Muscle of back (tissue), 11 donors: ENCODE data around the gene PCK2. TPM values are rescaled to one million over a fixed set of nuclear protein-coding genes. Genes with fewer than 3 reads are reported as not detected.
"Not testable (repeated sequence)": the region's sequence is repeated elsewhere in the genome, so short reads cannot be mapped to it uniquely, and the experiment has no call there.

Experiments
- DNase-seq, 3 donors: peaks; one replicate each; pipeline versions ENCODE4 v3.0.0 to v3.0.0-alpha.2; 2013
- polyA plus RNA-seq, 10 donors: library from polyadenylated mRNA; unstranded; fragments of 120-200 nt; gene quantifications; one replicate each; pipeline ENCODE4 v1.2.1, GENCODE V29; 2013; ENCODE audit not compliant: insufficient read length in 10 of 10

Gene PCK2
- polyA plus RNA-seq, 10 donors = 2.8 to 6.0 (median 3.5) TPM

DNA sequence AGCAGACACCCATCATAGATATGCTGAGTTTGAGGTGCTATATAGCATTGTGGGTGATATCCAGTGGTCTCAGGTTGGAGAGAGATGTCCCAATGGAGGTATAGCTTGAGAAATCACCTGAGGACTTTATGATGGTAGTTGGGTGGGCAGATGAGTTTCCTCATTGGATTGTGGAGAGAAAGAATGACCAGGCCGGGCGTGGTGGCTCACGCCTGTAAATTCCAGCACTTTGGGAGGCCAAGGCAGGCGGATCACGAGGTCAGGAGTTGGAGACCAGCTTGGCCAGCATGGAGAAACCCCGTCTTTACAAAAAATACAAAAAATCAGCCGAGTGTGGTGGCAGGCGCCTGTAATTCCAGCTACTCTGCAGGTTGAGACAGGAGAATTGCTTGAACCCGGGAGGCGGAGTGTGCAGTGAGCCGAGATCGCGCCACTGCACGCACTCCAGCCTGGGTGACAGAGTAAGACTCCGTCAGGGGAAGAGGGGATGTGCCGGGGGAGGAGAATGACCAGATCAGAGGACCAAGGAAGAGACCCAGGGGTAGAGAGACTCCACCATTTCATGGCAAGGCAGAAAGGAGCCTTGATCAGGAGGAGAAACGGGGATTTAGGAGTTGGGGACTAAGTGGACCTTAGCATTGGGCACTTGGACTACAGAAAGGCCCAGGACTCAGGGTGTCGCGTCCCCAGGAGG is 757 bp upstream of the PCK2 start:
- no peak for DNase-seq

DNA sequence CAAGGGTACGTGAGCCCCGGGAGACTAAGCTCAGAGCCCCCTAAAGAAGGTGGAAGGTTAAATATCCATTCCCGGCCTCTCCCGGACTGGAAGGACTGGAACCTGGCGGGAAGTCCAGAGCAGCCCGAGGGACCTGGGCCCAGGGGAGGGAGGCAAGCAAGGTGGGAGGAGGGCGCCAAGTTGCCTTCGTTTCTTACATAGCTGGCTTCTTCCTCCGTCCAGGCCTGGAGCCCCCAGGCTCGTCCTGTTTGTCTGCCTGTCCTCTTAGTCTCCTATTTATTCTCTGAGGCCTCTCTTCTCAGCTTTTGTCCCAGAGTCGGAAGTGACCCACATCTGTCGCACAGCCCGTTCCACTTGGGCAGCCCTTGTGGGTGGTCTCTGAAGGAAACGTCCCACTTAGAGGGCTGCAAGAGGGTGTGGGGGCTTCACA is 745 bp downstream of the PCK2 start:
- DNase-seq = peak in 1 of 3 donors; percentile 42

DNA sequence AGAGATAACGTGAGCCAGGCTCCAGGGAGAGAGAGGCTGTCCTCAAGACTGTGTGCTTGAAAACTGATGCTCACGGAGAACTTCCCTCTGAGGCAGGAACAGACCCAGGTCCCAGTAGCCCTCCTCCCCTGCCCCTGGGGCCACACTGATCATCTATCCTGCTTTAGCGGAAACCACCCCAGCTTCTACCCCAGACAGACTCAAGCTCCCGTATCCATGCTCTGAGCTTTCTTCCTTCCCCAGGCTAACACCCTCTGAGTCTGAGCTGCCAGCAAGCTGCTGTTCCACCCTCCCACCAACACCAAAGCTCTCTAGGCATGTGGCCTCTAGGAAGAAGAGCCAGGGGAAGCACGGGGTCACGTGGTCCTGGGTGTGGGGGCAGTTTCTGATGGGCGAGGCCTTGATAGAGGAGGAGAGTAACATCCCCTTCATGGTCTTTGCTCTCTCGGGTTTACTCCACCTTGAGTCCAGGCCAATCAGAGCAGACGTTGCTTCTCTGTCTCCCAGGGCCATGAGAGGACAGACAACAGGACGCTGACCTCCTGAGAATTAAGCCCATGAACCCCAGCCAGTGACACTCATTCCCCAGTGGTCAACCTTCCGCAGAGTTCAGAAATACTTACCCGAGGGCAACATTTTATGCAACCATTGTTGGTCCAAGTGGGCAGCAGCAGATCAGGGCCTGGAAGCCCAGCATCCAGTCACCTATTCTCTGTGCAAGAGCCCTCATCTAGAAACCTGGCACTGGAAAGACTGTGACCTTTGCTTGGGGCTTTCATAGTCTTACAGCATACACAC is 1.4 kb downstream of the PCK2 start:
- peak in 1 of 3 donors; percentile 33 for DNase-seq

DNA sequence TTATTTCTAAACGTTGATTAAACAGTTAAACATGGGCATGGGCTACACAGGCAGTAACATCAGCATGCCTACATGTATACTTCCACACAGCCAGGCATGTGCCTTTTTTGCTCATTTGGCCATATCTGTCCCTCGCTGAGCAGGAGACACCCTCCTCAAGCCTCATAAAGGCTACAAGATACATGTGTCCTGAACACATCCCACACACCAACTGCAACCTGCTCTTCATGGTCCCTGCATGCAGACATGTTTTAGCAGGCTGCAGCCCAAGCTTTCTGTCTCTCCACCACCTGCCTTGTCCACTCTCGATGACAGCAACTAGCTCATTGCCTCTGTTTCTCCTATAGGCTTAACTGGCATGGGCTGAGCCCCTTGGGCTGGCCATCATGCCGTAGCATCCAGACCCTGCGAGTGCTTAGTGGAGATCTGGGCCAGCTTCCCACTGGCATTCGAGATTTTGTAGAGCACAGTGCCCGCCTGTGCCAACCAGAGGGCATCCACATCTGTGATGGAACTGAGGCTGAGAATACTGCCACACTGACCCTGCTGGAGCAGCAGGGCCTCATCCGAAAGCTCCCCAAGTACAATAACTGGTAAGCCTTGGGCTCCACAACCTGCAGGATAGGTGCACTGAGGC is 2.6 kb downstream of the PCK2 start:
- DNase-seq = no peak

DNA sequence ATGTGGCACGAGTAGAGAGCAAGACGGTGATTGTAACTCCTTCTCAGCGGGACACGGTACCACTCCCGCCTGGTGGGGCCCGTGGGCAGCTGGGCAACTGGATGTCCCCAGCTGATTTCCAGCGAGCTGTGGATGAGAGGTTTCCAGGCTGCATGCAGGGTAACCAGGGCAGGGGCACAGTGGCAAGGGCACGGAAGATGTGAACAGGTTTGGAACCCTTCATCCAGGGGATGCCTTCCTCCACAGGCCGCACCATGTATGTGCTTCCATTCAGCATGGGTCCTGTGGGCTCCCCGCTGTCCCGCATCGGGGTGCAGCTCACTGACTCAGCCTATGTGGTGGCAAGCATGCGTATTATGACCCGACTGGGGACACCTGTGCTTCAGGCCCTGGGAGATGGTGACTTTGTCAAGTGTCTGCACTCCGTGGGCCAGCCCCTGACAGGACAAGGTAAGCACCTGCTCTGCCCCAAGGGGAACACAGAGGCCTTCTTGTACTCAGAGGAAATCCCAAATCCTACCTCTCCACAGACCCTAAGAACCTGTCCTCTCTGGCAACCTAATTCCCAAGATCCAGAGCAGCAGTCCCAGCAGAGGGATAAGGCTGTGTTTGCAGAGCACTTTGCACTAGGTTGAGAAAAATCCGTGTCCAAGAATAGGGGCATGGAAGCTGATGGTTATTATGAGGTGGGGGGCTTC is 4.3 kb downstream of the PCK2 start:
- no peak for DNase-seq

DNA sequence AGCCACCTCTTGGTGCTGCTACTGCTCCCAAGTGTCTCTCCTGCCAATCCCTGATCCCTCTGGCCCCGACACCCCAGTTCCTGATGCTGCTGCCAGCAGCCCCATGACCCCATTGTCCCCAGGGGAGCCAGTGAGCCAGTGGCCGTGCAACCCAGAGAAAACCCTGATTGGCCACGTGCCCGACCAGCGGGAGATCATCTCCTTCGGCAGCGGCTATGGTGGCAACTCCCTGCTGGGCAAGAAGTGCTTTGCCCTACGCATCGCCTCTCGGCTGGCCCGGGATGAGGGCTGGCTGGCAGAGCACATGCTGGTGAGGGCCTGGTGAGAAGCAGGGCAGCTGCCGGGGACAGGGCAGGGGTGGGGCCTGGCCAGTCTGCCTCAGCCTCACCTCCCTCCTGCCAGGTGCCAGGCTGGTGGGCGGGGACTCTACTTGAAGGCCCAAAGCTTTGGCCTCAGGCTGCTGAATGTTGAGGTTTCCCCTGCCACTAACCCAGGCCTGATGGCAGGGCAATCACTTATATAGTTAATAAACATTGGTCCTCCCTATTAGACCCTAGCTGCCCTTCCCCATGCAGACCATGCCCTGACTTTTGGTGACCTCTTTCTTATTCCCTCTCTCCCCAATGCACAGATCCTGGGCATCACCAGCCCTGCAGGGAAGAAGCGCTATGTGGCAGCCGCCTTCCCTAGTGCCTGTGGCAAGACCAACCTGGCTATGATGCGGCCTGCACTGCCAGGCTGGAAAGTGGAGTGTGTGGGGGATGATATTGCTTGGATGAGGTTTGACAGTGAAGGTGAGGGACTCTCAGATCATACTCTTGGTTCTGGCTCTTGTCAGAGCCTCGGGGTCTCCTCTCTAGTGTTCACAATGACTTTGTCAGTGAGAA is 5.1 kb downstream of the PCK2 start:
- no peak for DNase-seq

DNA sequence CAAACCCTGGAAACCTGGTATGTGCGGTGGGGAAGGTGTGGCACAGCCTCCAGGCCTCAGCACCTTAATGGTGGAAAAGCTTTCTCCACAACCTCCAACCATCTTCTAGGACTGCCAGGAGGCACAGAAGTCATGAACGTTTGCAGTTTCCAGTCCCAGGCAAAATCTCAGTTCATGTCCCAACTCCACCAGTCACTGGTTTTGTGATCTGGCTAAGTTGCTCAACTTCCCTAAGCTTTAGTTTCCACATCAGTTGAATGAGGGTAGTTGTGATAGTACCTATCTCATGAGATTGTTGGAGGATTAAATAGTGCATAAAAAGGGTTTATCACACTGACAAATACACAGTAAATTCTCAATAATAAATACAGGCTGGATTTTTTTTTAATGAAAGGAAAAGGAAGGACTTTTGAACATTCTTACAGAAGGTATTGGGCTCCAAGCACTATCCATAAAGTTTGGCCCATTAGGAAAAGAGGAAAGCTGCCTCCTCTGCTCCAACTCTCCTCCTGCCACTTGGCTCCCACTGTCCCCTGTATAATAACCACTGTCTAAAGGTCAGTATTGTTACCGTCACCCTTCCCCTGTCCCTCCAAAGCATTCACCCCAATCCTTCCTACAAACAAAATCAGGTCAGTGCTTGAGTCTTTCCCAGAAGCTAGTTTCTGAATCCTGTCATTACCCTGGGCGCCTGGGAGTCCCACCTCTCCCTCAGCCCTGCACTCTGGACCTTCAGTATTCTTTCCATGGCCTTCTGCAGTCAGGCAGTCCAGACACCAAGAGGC is 6.3 kb downstream of the PCK2 start:
- no peak for DNase-seq

DNA sequence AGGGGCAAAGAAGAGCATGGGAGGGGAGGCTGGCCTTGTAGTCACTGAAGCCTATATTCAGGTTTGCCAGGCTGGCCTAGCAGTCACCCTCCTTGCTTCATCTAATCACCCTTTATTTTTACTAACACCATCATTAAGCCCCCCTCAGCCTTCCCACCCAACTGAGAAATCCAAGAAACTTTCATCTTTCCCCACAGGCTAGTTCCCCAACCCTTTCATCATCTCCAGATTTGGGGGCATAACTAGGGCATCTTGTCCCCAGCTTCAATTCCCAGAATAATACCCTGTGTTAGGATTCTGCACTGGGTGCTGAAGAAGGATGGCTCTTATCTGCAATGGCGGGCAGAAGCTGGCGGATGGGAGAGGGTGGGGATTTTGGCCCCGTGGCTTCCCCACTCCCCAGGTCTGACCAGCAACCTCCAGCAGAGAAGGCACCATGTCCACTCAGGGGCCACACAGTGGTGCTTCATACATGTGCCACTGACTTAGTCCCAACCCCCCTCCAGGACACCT is 6.9 kb downstream of the PCK2 start:
- no peak for DNase-seq

DNA sequence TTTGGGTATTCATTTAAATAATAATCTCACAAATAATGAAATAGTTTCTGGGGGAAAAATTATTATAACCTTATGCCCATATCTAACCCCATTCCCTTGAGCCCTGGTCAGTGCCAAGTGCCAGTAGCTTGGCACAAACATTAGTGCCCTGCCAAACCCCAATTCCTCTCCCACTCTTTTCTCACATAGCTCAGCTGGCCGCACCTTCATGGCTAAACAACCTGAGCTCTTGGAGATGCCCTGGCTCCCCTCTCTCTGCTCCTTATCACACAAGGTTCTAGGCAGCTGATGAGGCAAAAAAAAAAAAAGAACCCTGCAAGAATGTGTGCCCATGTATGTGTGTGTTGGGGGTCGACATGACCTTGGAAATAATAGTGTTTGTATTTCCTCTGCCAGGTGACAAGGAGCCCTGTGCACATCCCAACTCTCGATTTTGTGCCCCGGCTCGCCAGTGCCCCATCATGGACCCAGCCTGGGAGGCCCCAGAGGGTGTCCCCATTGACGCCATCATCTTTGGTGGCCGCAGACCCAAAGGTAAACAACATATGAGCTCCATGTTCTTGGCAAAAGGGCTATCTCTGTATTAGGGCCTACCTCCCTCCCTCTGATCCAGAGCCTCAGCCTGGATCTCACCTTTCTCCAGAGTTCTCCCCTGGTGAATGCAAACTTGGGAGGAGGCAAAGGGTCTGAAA is 8.4 kb downstream of the PCK2 start:
- DNase-seq = no peak

DNA sequence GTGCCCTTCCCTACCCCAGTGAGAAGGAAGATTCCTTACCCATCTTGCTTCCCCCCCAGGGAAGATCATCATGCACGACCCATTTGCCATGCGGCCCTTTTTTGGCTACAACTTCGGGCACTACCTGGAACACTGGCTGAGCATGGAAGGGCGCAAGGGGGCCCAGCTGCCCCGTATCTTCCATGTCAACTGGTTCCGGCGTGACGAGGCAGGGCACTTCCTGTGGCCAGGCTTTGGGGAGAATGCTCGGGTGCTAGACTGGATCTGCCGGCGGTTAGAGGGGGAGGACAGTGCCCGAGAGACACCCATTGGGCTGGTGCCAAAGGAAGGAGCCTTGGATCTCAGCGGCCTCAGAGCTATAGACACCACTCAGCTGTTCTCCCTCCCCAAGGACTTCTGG is 9.3 kb downstream of the PCK2 start:
- no peak for DNase-seq

DNA sequence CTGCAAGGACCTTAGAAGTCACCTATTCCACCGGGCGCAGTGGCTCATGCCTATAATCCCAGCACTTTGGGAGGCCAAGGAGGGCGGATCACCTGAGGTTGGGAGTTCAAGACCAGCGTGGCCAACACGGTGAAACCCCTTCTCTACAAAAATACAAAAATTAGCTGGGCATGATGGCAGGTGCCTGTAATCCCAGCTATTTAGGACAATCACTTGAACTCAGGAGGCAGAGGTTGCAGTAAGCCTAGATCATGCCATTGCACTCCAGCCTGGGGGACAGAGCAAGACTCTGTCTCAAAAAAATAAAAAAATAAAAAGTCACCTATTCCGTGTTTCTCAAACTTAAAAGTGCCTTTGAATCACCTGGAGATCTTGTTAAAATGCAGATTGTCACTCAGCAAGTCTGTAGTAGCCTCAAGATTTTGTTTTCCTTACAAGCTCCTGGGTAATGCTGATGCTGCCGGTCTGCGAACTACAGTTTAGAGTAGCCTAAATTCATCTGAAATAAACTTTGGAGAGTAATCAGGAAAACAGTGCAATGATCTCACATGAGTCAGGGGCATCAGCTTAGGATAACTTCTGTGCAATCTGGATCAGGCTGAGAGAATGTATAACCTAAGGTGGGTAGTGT is 11.6 kb downstream of the PCK2 start:
- DNase-seq = not testable (repeated sequence)

DNA sequence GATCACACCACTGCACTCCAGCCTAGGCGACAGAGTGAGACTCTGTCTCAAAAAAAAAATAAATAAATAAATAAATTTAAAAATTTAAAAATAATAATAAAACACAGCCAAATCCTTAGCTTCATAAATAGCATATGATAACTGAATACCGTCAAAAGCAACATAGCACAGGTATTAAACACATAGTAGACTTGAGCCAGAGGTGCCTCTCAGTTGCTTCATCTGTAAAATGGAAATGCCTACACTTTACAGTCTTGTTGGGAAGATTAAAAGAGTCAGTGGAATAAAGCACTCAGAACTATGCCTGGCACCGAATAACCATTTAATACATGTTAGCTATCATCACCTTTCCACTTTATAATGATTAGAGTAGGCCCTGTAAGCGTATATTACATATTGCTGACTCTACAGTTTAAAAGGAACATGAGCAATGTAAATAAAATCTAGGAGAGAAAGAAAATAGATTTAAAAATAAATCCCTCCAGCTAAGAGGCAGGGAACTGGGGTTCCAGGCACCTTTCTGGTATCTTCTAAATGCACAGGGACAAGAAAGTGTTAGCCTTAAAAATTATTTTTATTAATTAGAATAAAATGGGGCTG is 12.7 kb downstream of the PCK2 start:
- DNase-seq = no peak

DNA sequence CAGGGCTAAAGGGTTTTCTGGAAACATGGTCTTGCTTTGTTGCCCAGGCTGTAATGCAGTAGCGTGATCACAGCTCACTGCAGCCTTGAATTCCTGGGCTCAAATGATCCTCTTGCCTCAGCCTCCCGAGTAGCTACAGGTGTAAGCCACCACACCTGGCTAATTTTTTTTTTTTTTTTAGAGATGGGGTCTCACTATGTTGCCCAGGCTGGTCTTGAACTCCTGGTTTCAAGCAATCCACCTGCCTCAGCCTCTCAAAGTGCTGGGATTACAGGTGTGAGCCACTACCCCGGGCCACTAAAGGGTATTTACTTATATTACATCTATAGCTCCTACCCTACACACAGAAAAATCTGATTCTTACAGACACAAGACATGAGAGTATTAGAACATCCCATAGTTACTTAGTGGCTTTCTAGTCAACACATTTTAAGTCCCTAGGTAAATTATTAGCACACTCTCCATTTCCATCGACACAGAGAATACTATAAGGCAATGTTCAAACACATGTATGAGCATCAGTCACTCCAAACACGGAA is 14.3 kb downstream of the PCK2 start:
- DNase-seq = no peak

DNA sequence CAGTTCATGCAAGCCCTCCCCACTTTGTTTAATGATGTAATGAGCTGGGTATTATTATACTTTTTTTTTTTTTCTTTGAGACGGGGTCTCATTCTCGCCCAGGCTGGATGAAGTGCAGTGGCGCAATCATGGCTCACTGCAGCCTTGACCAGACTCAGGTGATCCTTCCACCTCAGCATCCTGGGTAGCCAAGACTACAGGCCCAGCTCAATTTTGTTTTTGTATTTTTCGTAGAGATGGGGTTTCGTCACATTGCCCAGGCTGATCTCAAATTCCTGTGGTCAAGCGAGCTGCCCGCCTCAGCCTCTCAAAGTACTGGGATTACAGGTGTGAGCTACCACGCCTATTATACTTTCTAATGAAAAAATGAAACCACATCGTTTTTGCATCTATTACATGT is 15.9 kb downstream of the PCK2 start:
- DNase-seq = no peak

DNA sequence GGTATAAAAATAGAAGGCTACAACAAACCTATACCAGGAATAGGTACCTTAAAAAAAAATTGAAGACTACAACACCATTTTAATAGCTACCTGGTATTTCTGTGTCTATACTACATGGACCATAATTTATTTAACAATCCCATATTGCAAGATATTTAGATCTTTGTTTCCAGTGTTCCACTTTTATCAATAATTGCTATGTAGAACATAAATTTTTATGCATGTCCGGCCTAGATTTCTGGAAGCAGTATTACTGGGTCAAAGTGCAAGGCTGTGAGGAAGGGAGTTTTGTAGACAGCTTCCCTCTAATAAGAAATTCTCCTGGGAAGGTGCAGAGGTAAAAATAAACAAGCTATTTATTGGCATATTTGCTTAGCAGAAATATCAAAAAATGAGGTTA is 16.4 kb downstream of the PCK2 start:
- no peak for DNase-seq

DNA sequence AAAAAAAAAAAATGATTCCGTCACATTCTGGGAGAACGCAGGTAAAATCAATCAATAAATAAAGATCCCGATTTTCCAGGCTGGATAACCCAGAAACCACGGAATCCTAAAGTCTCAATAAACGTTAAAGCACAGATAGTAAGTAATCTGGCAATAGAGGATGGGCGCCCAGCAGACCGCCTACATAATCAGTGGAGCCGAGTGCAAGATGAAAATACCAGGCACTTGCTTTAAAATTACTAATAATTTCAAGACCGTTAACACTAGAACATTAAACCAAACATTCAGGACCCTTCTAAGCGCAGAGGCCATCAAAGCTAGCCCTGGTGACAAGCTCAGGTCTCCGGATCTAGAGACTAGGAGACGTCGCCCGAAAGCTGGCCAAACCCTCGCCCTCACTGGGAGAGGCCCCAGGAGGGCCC is 19.3 kb downstream of the PCK2 start:
- DNase-seq = no peak

DNA sequence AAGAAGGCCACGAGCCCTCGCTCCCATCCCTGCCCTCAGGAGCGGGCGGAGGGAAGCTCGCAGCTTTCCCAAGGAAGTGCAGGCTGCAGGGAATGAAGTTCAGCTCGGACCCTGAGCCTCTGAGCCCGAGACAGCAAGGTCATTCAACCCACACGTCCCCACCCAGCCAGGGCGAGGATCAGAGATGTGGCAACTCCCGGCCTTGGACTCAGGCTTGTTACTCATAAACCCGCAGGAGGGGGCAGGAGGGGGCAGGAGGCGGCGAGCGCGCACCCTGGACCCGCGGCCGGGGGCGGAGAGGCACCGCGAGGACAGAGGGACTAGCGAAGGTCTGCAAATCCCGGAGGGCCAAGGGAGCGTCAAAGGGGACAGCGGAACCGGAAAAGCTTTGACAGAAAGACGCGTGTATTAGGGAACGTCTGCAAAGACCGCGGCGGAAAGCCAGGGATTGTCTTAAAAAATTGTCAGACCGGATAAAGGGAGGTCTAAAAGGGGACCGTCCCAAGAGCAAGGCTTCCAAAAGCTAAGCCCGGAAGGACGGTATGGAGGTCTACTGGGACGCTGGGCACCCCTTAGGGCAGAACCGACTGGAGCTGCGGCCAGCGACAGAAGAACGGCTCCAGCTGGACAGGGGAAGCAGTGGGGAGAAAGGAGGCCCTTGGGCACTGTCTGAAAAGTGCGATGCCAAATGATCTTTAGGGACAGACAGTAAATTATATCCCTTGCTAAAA is 19.9 kb downstream of the PCK2 start:
- peak; percentile 87 to 95 (median 89) for DNase-seq
